Endothelial cell (in vitro differentiated cells): ENCODE data around the gene SPON1. TPM values are rescaled to one million over a fixed set of nuclear protein-coding genes. Genes with fewer than 3 reads are reported as not detected.
A peak's percentile ranks its signal among the peaks of the same experiment; 100 is the strongest.

Experiments used
- DNase-seq: peaks from one replicate; pipeline ENCODE4 v3.0.0; 2021; ENCODE audit warnings: low spot score
- H3K27ac Mint-ChIP-seq: one replicate; pipeline ENCODE4 v1.8.0; 2021; ENCODE audit warnings: mixed read lengths, inconsistent platforms; ENCODE audit not compliant: unreplicated experiment
- H3K27me3 Mint-ChIP-seq: one replicate; pipeline ENCODE4 v1.8.0; 2021; ENCODE audit warnings: mild to moderate bottlenecking, moderate library complexity, mixed read lengths, inconsistent platforms; ENCODE audit not compliant: unreplicated experiment
- H3K36me3 Mint-ChIP-seq: one replicate; pipeline ENCODE4 v1.8.0; 2021; ENCODE audit warnings: mild to moderate bottlenecking, low read depth, mixed read lengths, inconsistent platforms; ENCODE audit not compliant: unreplicated experiment
- H3K4me1 Mint-ChIP-seq: one replicate; pipeline ENCODE4 v1.8.0; 2021; ENCODE audit warnings: mild to moderate bottlenecking, mixed read lengths, inconsistent platforms; ENCODE audit not compliant: unreplicated experiment
- H3K4me3 Mint-ChIP-seq: one replicate; pipeline ENCODE4 v1.8.0; 2021; ENCODE audit warnings: mild to moderate bottlenecking, mixed read lengths, inconsistent platforms; ENCODE audit not compliant: unreplicated experiment
- H3K9me3 Mint-ChIP-seq: one replicate; pipeline ENCODE4 v1.8.0; 2021; ENCODE audit warnings: mixed read lengths, inconsistent platforms; ENCODE audit not compliant: unreplicated experiment
- CTCF ChIP-seq: fragments of 200-600 bp; sonication (generic); IDR thresholded peaks from one replicate; pipeline ENCODE4 v1.5.0; 2021; ENCODE audit warnings: antibody characterized with exemption; ENCODE audit not compliant: unreplicated experiment
- total RNA-seq: library from RNA; stranded (reverse); fragmentation: NEBNext Ultra II Directional; extraction: Animal tissue kit (Norgen Biotek cat#: 25700); gene quantifications from one replicate; pipeline ENCODE4 v1.2.1, GENCODE V29; 2021; ENCODE audit not compliant: unreplicated experiment

Gene SPON1
- total RNA-seq, 1 donor from 2014 or later, result 120 TPM

- Mint-ChIP-seq H3K36me3 (peaks cover 19% of the 10 kb centered on the region), H3K27ac (peak overlapping the region; percentile 76), H3K27me3 (peaks cover 2% of the 10 kb centered on the region), H3K4me1 (peaks cover 77% of the 10 kb centered on the region), H3K9me3 (peaks cover 5% of the 10 kb centered on the region), H3K4me3 (no peak overlapping the region)
- no peak for TF ChIP-seq CTCF
- DNase-seq, result no peak
Observed at GRCh38 chr11:14065141-14065540, 102.6 kb downstream of the SPON1 start.

GRCh38 chr11:14065681-14066080 is 103.2 kb downstream of the SPON1 start:
- no peak for TF ChIP-seq CTCF
- Mint-ChIP-seq H3K27ac (peak overlapping the region; percentile 86), H3K9me3 (peaks cover 5% of the 10 kb centered on the region), H3K4me3 (no peak overlapping the region), H3K4me1 (peaks cover 77% of the 10 kb centered on the region), H3K27me3 (peaks cover 2% of the 10 kb centered on the region), H3K36me3 (peaks cover 22% of the 10 kb centered on the region)
- DNase-seq, result no peak

- Mint-ChIP-seq H3K4me3 (no peak overlapping the region), H3K4me1 (peaks cover 72% of the 10 kb centered on the region), H3K9me3 (peaks cover 5% of the 10 kb centered on the region), H3K27ac (peak overlapping the region; percentile 68), H3K27me3 (peaks cover 2% of the 10 kb centered on the region), H3K36me3 (peaks cover 22% of the 10 kb centered on the region)
- no peak for DNase-seq
- TF ChIP-seq CTCF, result no peak
Observed at GRCh38 chr11:14067686-14068085, 105.2 kb downstream of the SPON1 start.

GRCh38 chr11:14070896-14071295 is 108.4 kb downstream of the SPON1 start:
- Mint-ChIP-seq H3K27ac (no peak overlapping the region), H3K27me3 (peaks cover under 1% of the 10 kb centered on the region), H3K4me3 (no peak overlapping the region), H3K36me3 (peaks cover 18% of the 10 kb centered on the region), H3K4me1 (peaks cover 47% of the 10 kb centered on the region), H3K9me3 (peaks cover 5% of the 10 kb centered on the region)
- no peak for DNase-seq
- no peak for TF ChIP-seq CTCF

GRCh38 chr11:14073849-14074476 is 111.4 kb downstream of the SPON1 start:
- no peak overlapping the region for H3K4me3 Mint-ChIP-seq
- H3K27me3 Mint-ChIP-seq, result no peaks in the 10 kb centered on the region
- TF ChIP-seq CTCF, result no peak
- DNase-seq, result no peak
- no peak overlapping the region for H3K27ac Mint-ChIP-seq
- peaks cover 5% of the 10 kb centered on the region for H3K9me3 Mint-ChIP-seq
- H3K36me3 Mint-ChIP-seq, result peaks cover 6% of the 10 kb centered on the region
- H3K4me1 Mint-ChIP-seq, result peaks cover 34% of the 10 kb centered on the region
